ENCODE data around the gene LHFPL6.

GRCh38 chr13:39415008-39415802 lies 187.8 kb downstream of the LHFPL6 start:
- TF ChIP-seq, protein P1, sequence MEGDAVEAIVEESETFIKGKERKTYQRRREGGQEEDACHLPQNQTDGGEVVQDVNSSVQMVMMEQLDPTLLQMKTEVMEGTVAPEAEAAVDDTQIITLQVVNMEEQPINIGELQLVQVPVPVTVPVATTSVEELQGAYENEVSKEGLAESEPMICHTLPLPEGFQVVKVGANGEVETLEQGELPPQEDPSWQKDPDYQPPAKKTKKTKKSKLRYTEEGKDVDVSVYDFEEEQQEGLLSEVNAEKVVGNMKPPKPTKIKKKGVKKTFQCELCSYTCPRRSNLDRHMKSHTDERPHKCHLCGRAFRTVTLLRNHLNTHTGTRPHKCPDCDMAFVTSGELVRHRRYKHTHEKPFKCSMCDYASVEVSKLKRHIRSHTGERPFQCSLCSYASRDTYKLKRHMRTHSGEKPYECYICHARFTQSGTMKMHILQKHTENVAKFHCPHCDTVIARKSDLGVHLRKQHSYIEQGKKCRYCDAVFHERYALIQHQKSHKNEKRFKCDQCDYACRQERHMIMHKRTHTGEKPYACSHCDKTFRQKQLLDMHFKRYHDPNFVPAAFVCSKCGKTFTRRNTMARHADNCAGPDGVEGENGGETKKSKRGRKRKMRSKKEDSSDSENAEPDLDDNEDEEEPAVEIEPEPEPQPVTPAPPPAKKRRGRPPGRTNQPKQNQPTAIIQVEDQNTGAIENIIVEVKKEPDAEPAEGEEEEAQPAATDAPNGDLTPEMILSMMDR (IDR thresholded peaks at IDR 0.05): peak in 1 of 3 donors; percentile 13
- no peak for TF ChIP-seq POLR2A (IDR thresholded peaks at IDR 0.05)
